HG02970 (cell line): ENCODE measurements around the gene ZBTB21.
"Not testable (repeated sequence)": the region's sequence is repeated elsewhere in the genome, so short reads cannot be mapped to it uniquely, and the experiment has no call there.

Experiments used
- ATAC-seq: cut with Tn5 transposase; IDR thresholded peaks from one replicate; pipeline ENCODE4 v1.9.1; 2021; ENCODE audit warnings: mild to moderate bottlenecking, moderate library complexity, moderate number of reproducible peaks; ENCODE audit not compliant: unreplicated experiment, low FRiP score

The ZBTB21 gene

DNA sequence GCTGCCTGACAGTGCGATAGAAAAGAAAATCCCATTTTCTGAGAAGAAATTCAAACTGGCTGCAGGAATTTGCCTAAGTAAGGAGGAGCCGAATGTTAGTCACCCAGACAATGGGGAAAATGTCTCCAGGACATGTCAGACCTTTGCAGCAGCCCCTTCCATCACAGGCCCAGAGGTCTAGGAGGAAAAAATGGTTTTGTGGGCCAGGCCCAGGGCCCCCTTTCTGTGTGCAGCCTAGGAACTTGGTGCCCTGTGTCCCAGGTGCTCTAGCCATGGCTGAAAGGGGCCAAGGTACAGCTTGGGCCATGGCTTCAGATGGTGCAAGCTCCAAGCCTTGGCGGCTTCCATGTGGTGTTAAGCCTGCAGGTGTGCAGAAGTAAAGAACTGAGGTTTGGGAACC lies 14.6 kb downstream of the ZBTB21 start:
- no peak for ATAC-seq

DNA sequence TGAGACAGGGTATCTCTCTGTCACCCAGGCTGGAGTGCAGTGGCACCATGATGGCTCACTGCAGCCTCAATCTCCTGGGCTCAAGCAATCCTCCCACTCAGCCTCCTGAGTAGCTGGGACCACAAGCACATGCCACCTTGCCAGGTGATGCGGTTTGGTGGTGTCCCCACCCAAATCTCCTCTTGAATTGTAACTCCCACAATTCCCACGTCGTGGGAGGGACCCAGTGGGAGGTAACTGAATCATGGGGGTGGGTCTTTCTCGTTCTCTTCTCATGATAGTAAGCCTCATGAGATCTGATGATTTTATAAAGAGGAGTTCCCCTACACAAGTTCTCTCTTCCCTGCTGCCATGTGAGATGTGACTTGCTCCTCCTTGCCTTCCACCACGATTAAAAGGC lies 15.5 kb downstream of the ZBTB21 start:
- ATAC-seq: not testable (repeated sequence)

DNA sequence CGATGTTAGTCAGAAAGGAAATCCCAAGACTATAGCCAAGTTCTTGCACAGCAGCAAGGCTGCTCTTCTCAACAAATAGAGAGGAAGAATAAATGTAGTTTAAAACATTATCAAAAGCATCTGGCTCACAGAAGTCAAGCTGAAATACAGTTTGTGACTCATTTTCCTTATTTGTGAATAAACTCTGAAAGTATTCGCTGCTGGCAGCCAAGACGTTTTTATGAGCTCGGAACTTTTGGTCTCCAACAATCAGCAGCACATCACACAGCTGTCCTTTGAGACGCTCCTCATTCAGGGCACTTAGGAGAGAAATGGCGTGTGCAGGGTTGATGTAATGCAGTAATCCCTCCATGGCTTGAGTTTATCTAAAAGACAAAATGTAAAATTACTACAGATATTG lies 16.4 kb downstream of the ZBTB21 start:
- ATAC-seq: no peak

DNA sequence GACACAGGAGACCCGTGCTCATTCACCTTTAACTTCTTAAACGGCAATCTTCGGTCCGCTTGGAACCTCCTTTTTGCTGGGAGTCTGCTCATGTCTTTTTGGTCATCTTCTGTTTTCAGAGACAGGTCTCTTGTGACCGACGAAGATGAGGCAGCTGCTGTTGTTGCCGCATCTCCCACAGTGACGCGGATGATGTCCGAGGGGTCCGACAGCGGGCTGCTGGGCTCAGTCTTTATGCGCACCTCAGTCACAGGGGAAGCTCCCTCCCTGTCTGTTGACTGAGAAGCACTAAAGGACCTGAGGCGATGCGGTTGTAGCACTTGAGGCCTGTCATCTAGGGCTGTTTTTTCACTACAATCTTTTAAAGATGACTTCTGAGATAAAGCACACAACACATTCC lies 17.6 kb downstream of the ZBTB21 start:
- ATAC-seq: no peak

DNA sequence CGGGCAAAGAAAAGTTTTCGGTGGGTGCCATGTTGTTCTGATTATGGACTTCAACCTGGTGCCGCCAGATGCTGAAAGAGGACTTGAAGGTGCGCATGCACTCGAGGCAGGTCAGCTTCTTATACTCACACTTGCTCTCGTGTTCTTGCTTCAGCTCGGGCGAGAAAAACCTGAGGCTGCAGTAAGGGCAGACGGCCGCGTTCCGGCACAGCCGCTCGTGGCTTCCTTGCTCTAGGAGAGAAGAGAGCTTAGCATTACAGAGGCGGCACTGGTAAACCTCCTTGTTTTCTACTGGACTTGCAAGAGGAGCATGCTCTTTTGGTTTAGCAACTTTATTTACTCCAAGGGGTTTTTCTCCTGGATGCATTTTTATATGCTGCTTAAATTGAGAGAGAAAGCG lies 18.5 kb downstream of the ZBTB21 start:
- no peak for ATAC-seq

DNA sequence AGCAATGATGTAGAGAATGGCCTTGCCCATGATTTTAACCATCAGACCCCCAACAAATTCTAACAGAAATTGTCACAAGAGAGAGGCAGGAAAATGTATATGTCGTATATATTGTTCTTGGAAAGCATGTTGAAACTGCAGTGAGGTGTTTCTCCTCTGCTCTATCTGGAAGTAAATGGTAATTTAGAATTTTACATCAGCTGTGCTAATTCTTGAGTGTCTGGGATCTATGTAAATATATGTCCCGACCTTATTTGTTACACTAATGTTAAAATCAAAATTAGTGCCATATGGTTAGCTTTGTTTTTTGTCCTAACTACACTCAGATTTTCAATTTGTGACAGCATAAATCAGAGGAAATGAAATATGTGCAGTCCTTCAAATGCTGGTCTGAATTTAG lies 20.5 kb downstream of the ZBTB21 start:
- no peak for ATAC-seq

DNA sequence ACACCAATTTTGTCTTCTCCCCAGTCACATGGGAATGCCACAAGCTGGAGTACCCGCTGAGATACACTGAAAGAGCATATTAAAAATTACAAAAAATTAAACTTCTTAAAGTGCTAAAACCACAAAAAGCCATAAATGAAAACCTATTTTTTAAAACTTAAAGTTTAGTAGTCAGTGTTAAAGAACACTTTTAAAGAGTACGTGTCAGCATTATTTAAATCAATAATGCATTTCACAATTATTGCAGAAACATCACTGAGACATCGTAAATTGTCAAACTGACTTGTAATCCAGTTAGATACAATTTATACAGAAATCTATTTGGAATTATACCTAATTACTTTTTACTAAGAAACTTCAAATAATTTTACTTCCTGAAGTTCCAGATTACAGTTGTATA lies 22.9 kb downstream of the ZBTB21 start:
- ATAC-seq: no peak

DNA sequence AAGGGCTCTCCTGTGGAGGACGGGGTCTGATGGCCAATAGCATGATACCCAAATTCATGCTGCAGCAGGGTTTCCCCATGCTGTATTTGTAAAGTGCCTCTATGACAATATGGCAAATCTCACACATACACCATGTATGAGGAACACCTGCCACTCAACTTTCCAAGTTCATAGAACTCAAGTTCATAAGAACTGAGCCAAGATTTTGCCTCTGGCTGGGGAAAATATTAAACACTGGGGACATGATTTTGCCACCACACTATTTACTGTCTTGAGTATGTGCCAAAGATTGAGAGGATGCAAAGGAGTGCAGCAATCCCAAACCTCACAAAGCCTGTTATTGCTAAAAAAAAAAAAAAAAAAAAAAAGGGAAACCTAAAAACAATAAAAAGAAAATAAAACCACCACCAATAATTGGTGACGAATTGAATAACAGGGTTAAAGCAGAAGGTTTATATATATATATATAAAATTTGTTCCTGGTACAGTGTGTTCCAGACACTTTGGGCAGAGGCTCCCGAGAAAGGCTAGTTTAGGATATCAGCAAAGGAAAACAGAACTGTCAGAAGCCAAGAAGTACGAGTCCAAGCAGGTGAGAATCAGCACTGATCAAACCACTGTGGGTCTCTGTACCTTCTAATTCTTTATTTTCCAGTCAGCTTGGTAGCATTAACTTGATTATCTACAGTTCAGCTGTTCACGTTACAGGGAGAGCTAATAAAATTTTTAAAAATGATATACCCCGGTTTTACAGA lies 24.3 kb downstream of the ZBTB21 start:
- ATAC-seq: no peak

DNA sequence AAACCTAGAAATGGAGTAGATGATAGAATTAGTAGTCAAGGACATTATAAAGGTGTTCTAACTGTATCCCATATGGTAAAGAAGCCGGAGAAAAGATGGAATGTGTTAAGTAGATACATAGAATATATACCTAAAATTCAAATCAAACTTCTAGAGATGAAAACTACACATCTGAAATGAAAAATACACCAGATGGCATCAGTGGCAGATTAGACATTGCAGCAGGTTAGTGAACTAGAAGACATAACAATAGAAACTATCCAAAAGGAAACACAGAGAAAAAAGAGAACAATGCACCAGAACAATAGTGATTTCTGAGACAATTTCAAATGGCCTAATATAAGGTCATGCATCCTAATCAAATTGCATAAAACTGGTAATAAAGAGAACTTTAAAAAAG lies 26.9 kb downstream of the ZBTB21 start:
- ATAC-seq: no peak

DNA sequence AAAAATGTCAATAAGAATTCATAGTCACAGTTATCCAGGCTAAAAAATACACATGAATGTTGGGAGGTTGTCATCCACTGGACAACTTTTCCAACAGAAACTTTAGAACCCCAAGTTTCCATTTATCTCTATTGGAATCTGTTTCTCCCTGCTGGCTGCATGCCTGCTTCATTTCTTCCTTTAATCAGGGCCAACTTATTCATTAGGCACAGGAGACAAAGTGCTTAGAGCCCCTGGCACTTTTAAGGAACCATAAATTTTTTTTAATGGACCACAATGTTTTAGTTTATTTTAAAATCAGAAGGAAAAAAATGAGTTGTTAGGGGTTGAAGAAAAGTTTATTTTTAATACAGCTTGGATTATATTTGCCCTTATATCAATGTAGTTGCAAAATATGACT lies 29.6 kb downstream of the ZBTB21 start:
- no peak for ATAC-seq

DNA sequence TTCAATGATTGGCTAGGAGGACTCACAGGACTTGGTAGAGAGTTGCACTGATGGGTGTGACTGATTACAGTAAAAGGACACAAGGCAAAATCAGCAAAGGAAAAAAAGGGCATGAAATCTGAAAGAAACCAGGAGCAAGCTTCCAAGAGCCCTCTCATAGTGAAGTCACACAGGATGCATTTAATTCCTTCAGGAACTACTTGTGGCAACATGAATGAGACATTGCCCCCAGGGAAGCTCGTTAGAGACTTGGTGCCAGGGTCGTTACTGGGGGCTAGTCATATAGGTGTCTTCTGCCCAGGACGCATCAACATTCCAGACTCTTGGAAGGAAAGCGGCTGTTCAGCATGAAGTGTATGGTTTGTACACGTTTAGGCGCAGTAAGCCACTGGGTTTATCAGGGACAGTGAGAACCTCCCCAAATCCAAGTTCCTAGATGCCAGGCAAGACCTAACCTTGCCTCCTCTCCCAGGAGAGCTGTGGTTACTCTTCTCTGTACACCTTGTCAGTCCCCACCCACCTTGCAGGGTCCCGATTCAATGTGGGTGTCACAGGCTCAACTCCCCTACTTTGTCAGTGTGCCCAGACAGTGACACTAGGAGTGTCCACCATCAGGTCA lies 30.3 kb downstream of the ZBTB21 start:
- ATAC-seq: no peak

DNA sequence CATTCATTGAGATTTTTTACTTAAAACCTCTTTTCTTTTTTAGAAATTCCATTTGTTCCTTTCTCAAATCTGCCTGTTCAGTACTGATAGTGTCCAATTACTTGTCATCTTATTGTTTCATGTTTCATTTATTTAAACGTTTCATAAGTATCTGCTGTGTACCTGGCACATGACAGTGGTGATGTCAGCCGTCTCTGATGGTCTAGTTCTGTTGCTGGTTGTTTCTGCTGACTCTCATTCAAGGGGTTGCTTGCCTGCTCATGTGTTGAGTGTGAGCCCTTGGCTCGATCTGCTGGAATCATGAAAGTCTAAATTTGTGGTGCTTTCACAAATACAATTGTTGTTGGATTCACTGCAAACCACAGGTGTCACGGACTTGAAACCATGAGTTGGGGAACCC lies 30.8 kb downstream of the ZBTB21 start:
- ATAC-seq: no peak

DNA sequence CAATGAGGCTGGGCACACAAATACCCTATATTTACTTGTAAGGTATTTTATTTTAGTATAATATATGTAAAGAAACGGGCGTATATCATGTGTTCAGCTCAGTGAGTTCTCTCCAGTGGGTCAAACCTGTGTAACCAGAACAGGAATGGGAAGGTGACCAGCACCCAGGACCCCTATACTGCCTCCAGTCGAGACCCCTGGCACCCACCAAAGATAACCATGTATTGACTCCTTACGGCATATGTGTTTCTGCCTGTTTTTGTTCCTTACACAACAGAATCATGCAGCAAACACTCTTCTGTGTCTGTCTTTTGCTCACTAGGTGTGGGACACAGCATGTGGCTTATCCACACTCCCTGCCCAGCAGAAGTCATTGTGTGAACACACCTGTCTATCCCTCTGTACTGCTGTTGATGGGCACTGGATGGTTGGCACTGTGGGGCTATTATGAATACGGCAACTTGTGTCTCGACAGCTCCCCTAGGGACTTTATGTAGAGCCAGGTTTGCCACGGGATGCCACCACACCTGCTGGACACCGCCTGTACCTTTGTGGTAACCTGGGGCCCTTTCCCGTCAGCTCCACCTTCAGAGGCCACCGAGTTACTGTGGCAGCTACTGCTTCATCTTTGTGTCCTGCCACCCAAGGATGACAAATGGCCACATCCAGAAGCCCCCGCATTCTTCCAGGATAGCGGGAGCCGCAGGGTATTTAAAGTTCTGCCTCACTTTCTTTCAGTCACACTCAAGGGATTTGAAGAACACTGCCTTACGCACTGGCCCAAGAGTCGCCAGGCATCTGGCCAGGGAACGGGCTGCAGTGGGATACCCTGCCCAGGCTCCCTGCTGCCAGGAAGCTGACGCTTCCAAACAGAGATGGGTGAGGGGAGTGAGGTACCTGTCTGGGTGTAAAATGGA lies 32.9 kb downstream of the ZBTB21 start:
- no peak for ATAC-seq

DNA sequence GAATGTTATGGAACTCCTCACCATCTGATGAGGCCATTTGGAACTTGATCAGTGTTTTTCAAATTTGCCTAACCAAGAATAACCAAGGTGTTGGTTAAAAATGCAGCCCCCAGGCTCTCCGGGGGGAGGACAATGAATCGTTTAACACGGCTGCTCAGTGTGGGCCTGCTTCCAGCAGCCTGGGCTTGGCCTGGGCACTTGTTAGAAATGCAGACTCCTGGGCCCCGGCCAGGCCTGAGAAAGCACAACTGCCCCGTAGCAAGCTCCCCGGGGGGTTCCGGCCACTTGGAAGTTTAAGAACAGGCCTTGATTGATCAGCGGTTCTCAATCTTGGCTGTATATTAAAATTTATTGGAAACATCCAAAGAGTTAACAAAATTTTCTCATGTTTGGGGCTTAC lies 33.5 kb downstream of the ZBTB21 start:
- ATAC-seq: no peak

DNA sequence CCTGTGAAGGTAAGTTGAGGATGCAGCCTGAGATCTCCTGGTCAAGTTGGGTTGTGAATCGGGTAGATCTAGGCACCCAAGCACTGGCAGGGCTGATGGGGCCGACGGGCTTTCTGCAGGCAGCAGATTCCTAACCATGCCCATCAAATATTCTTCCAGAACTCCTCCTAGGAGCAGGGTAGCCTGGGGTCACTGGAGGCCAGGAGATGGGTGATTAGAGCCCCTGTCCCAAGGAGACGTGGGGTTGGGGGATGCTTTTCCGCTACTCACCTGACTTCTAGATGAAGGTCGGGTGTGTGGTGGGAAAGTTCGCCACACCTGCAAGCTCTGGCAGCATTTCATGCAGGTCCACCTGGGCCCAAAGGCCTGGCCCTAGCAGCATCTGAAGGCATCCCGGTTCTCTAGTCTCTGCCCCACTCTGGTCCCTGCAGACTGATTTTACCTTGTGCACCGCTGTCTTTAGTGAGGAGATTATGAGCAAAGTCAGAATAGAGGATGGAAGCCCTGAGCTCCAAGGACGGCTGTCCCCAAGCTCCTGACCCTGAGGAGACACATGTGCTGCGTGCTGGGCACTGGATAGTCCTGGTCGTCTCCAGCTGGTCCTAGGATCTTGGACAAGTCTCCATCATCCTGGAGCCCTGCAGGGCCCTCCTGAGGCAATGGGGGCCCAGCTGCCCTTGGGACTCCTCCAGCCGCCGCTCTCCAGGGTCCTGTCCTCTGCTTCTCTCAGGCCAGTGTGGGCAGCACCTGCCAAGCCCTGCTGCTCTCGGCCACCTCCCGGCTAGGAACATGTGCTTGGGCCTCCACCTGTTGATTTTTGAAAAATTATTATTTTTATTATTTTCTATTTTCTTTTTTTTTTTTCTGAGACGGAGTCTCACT lies 34.5 kb downstream of the ZBTB21 start:
- no peak for ATAC-seq

DNA sequence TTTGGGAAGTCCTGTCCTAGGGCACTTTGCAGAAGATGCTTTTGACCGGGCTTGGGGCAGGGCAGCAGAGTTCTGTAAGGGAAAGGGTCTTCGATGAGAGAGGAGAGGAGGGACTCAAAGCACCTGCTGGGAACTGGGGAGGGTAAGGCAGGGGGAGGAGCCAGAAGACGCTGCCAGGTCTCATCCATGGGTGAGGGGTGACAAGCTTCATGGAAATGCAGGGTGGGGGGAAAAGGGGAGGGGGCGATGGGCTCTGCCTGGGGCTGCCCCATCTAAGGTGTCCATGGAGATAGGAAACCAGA lies 35.5 kb downstream of the ZBTB21 start:
- no peak for ATAC-seq

DNA sequence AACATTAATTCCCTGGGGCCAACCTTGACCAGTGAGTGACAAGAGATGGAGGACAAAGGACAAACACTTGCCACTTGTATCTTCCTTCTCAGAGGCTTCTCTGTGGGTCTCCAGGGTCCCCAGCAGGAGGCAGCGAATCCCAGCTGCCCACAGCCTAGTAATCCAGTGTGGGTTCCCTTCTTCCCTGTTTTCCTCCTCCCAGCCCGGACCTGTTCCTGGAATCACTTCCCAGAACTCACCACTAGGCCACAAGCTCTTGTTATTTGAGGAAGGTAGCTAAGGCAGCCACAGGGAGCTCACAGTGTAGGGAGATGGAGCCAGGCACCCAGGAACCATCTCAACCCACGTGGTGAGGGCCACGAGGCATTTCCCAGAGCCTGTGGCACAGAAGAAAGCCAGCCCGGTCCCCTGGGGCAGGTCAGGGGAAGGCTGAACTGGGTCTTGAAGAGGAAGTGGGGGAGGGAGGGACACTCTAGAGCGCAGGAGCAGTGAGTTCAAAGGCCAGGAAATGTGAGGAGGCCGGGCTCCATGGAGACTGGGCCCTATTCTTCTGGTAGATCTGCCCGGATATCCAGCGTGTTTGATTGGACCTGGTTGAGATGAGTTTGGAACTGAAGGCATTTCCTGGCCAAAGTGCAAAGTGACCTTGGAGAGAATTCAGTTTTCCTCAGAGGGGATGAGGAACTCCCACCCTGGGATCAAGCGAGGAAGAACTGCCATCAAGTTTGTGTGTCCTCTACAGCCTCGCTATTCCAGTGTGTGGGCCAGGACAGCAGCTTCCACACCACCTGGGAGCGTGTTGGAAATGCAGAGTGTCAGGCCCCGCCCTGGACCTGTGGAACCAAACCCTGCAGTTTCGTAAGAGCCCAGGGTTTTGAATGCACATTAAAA lies 36.1 kb downstream of the ZBTB21 start:
- no peak for ATAC-seq

DNA sequence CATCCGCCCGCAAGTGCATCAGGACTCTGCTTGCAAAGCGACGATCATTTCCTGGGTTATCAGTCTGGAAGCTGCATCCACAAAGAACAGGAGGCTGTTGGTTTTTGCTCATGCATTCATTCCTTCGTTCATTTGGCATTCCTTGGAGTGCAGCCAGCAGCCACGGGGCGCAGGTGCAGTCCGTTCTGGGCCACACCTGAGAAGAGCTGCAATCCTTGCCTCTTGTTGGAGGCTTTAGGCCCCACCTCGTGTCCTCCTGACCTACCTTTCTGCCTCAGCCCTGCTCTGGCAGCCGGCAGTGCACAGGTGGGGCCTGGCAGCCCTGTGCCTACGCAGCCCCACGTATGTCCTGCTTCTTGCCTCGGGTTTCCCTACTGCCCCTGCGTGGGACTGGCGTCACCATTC lies 36.7 kb downstream of the ZBTB21 start:
- ATAC-seq: no peak

DNA sequence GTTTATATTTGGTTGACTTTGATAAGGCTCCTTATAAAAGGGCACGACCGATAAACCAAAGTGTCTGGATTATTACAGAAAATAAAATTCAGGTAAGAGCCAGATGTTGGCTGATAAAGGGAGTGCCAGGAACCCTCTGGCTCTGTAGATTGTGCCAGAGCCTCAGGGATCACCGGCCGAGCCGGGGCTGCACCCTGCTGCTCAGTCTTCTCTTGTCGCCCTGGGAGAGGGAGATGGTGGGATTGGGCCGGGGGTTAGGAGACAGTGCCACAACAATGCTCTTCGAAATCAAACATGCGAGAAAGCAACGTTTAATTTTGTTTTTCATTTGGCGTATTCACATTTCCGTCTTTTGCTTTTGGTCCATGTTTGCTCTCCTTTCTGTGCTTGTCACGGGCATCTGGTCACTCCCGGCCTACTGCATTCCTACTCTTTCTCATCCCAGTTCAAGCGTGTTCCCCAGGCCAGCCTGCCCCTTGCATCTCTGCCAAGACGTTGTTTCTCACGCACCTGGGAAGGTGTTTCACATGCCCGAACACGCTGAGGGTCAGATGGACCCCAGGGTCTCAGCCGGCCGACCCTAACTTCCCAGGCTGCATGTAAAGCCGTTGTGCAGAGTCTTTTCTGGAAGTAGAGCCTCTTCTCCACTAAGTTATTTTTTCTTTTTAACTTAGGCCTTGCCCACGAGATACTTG lies 37.5 kb downstream of the ZBTB21 start:
- ATAC-seq: no peak
